K562 (cell line): Measurements from ENCODE around the gene DPH6. TPM values are rescaled to one million over a fixed set of nuclear protein-coding genes. Genes with fewer than 3 reads are reported as not detected.

Experiments
- EP400 ChIP-seq: fragments of 450-650 bp; IDR thresholded peaks from 2 replicates; pipeline ENCODE4 v1.6.1; 2017; ENCODE audit warnings: antibody characterized with exemption, mild to moderate bottlenecking, moderate library complexity
- ESRRA ChIP-seq: fragments of 450-650 bp; IDR thresholded peaks from 2 replicates; pipeline ENCODE4 v1.6.1; 2014; ENCODE audit warnings: low read depth, mild to moderate bottlenecking, moderate library complexity, borderline replicate concordance
- FOXK2 ChIP-seq, 2 experiments: fragments of 450-650 bp; IDR thresholded peaks in 1 of 2; conservative IDR thresholded peaks in 1 of 2; 2 replicates each; pipeline ENCODE4 v1.6.1; 2016; ENCODE audit warnings: low read depth in 2 of 2, mild to moderate bottlenecking in 1 of 2
- GTF2A2 ChIP-seq: IDR thresholded peaks from 2 replicates; pipeline ENCODE4 v1.6.1; 2016; ENCODE audit warnings: mild to moderate bottlenecking, missing genetic modification characterization, missing compliant biosample characterization
- HBP1 ChIP-seq: fragments of 450-650 bp; formaldehyde crosslinking; IDR thresholded peaks from 2 replicates; pipeline ENCODE4 v1.4.0; 2022; ENCODE audit warnings: missing genetic modification characterization
- KDM1A ChIP-seq, 2 experiments: fragments of 450-650 bp; IDR thresholded peaks; 2 replicates each; pipeline ENCODE4 v1.6.1; 2016; ENCODE audit warnings: mild to moderate bottlenecking in 2 of 2
- KLF1 ChIP-seq: fragments of 450-650 bp; IDR thresholded peaks from 2 replicates; pipeline ENCODE4 v1.6.1; 2016; ENCODE audit warnings: missing genetic modification characterization, missing compliant biosample characterization
- LARP7 ChIP-seq: fragments of 450-650 bp; IDR thresholded peaks from 2 replicates; pipeline ENCODE4 v1.6.1; 2016
- MEIS2 ChIP-seq: fragments of 450-650 bp; IDR thresholded peaks from 2 replicates; pipeline ENCODE4 v1.6.1; 2014; ENCODE audit warnings: mild to moderate bottlenecking; ENCODE audit not compliant: partially characterized antibody
- MLLT1 ChIP-seq, 2 experiments: fragments of 450-650 bp; IDR thresholded peaks; 2 replicates each; pipeline ENCODE4 v1.6.1; 2016
- MYBL2 ChIP-seq, 2 experiments: fragments of 450-650 bp in 1 of 2; sonication (generic) in 1 of 2; formaldehyde crosslinking in 1 of 2; IDR thresholded peaks; 2 replicates each; pipeline versions ENCODE4 v1.6.1 to v1.8.1; 2017 to 2022; ENCODE audit warnings: borderline replicate concordance in 1 of 2, inconsistent platforms in 1 of 2, low read depth in 1 of 2, mild to moderate bottlenecking in 1 of 2, missing genetic modification reagents in 1 of 2, moderate library complexity in 1 of 2
- NR2F6 ChIP-seq: fragments of 450-650 bp; formaldehyde crosslinking; IDR thresholded peaks from 2 replicates; pipeline ENCODE4 v1.4.0; 2020; ENCODE audit warnings: mild to moderate bottlenecking
- OTX1 ChIP-seq: fragments of 450-650 bp; formaldehyde crosslinking; IDR thresholded peaks from 2 replicates; pipeline ENCODE4 v1.4.0; 2022; ENCODE audit warnings: mild to moderate bottlenecking
- RB1 ChIP-seq: fragments of 450-650 bp; IDR thresholded peaks from 2 replicates; pipeline ENCODE4 v1.6.1; 2017; ENCODE audit warnings: low read depth, mild to moderate bottlenecking
- SMARCE1 ChIP-seq: fragments of 450-650 bp; IDR thresholded peaks from 2 replicates; pipeline ENCODE4 v1.7.1; 2016; ENCODE audit warnings: mild to moderate bottlenecking
- ZNF277 ChIP-seq: fragments of 250-450 bp; sonication (Bioruptor Pico); IDR thresholded peaks from 2 replicates; pipeline ENCODE4 v1.8.0; 2022; ENCODE audit warnings: inconsistent platforms, mild to moderate bottlenecking, moderate library complexity, borderline replicate concordance
- ZNF354B ChIP-seq: fragments of 250-450 bp; sonication (Bioruptor Pico); IDR thresholded peaks from 2 replicates; pipeline ENCODE4 v1.4.0; 2020
- ZNF740 ChIP-seq, 3 experiments: fragments of 200-800 bp in 1 of 3; sonication (Bioruptor generic) in 1 of 3; sonication (generic) in 1 of 3; formaldehyde crosslinking in 1 of 3; IDR thresholded peaks; 2 replicates each; pipeline versions ENCODE4 v1.6.1 to v1.8.0; 2016 to 2022; ENCODE audit warnings: mild to moderate bottlenecking in 2 of 3, missing compliant biosample characterization in 2 of 3, missing genetic modification characterization in 2 of 3, missing genetic modification reagents in 1 of 3
- ZNF75A ChIP-seq: fragments of 450-650 bp; formaldehyde crosslinking; IDR thresholded peaks from 2 replicates; pipeline ENCODE4 v1.4.0; 2020; ENCODE audit warnings: mild to moderate bottlenecking
- polyA plus RNA-seq, 8 experiments: library from polyadenylated mRNA; depleted of rRNA in 4 of 8; stranded (reverse) in 5 of 8; unstranded in 3 of 8; fragments of >200 nt; fragmentation: Nextera tagmentation in 2 of 8; fragmentation: Illumina TruSeq in 1 of 8; extraction: Ambion mirVana in 2 of 8; extraction: Trizol in 1 of 8; gene quantifications; 2 replicates each; pipeline versions ENCODE4 v1.2.1 to v1.2.3, GENCODE V29; 2011 to 2014; ENCODE audit warnings: inconsistent platforms in 1 of 8, missing spikeins in 1 of 8
- total RNA-seq, 7 experiments: library from RNA; depleted of rRNA in 6 of 7; stranded (reverse); fragments of >200 nt in 6 of 7; fragmentation: Illumina TruSeq in 2 of 7; extraction: Trizol in 2 of 7; gene quantifications; 2 replicates each; pipeline versions ENCODE4 v1.2.1 to v1.2.3, GENCODE V29; 2011 to 2021; ENCODE audit warnings: low replicate concordance in 1 of 7

Gene DPH6
- total and polyA plus RNA-seq, 9 of the 15 experiments (the other 6 are each of a cell fraction or from before 2014, with no cell fraction given) = 10.1 to 69.1 (median 18.8) TPM

- peak in 1 of 2 experiments; percentile 46; a peak in 1 of 4 replicates for TF ChIP-seq FOXK2 (conservative IDR thresholded peaks at IDR 0.05 in 1 of 2, IDR thresholded peaks at IDR 0.05 in 1 of 2; ENCODE audit: low read depth in 2 of 2)
- TF ChIP-seq KDM1A (IDR thresholded peaks at IDR 0.05) = peak; percentile 71 to 73; a peak in 3 of 4 replicates
- 0 out of 2 replicates have a peak, but pooled peaks have one; percentile 15 for TF ChIP-seq SMARCE1
- no peak for TF ChIP-seq NR2F6
- TF ChIP-seq EP400 = no peak
- TF ChIP-seq HBP1 (CRISPR knock-in tag) = no peak
- peak; percentile 79 for TF ChIP-seq ZNF740 (CRISPR knock-in tag; IDR thresholded peaks at IDR 0.05)
- TF ChIP-seq ZNF740 (tag; IDR thresholded peaks at IDR 0.05) = peak in 1 of 2 experiments; percentile 33; a peak in 1 of 4 replicates
- 0 out of 2 replicates have a peak, but pooled peaks have one; percentile 6 for TF ChIP-seq ESRRA
- 0 out of 2 replicates have a peak, but pooled peaks have one; percentile 8 for TF ChIP-seq ZNF354B (CRISPR knock-in tag)
- no peak for TF ChIP-seq GTF2A2 (tag)
- no peak for TF ChIP-seq MYBL2 (IDR thresholded peaks at IDR 0.05; ENCODE audit: low read depth)
- no peak for TF ChIP-seq MYBL2 (CRISPR knock-in tag; IDR thresholded peaks at IDR 0.05; ENCODE audit: borderline replicate concordance)
- no peak for TF ChIP-seq ZNF75A
- no peak for TF ChIP-seq KLF1 (tag)
- no peak for TF ChIP-seq RB1
- TF ChIP-seq OTX1 (CRISPR knock-in tag) = 0 out of 2 replicates have a peak, but pooled peaks have one; percentile 22
- no peak for TF ChIP-seq ZNF277 (CRISPR knock-in tag)
- 0 out of 2 replicates have a peak, but pooled peaks have one; percentile 64 for TF ChIP-seq LARP7
- peak; percentile 59 to 70; a peak in 3 of 4 replicates for TF ChIP-seq MLLT1 (IDR thresholded peaks at IDR 0.05)
- TF ChIP-seq MEIS2 = no peak
Measured at GRCh38 chr15:35546511-35547381, 781 bp upstream of the DPH6 start (continued).
